ENCODE data around the gene MTSS2. TPM values are rescaled to one million over a fixed set of nuclear protein-coding genes. Genes with fewer than 3 reads are reported as not detected.
A peak's percentile ranks its signal among the peaks of the same experiment; 100 is the strongest.

MTSS2 gene
- total and polyA plus RNA-seq, 2 experiments from 2014 or later = 16.5 to 19.6 TPM

GRCh38 chr16:70642633-70643032, 43.2 kb downstream of the MTSS2 start:
- Histone ChIP-seq H3K27me3 (no peaks in the 10 kb centered on the region), H3K27ac (no peak overlapping the region), H4K20me1 (ENCODE audit: insufficient read depth, poor library complexity, severe bottlenecking) (no peaks in the 10 kb centered on the region), H3K4me2 (no peak overlapping the region), H3K9me3 (ENCODE audit: low read depth) (no peaks in the 10 kb centered on the region), H3K4me1 (ENCODE audit: insufficient read depth) (peaks cover 7% of the 10 kb centered on the region), H3K4me3 (no peak overlapping the region), H3K79me2 (no peaks in the 10 kb centered on the region), H3K9me2 (replicated peaks; ENCODE audit: insufficient read depth) (no peaks in the 10 kb centered on the region), H2AFZ (no peak overlapping the region), H3K36me3 (replicated peaks; ENCODE audit: insufficient read depth, low read depth) (no peaks in the 10 kb centered on the region)
- WGBS (ENCODE audit: low lambda C conversion rate, missing lambda C conversion rate) = 93% methylated on average over 1 of the region's 1 CpG
- no peak for DNase-seq (ENCODE audit: low spot score)
- TF ChIP-seq, protein P1, sequence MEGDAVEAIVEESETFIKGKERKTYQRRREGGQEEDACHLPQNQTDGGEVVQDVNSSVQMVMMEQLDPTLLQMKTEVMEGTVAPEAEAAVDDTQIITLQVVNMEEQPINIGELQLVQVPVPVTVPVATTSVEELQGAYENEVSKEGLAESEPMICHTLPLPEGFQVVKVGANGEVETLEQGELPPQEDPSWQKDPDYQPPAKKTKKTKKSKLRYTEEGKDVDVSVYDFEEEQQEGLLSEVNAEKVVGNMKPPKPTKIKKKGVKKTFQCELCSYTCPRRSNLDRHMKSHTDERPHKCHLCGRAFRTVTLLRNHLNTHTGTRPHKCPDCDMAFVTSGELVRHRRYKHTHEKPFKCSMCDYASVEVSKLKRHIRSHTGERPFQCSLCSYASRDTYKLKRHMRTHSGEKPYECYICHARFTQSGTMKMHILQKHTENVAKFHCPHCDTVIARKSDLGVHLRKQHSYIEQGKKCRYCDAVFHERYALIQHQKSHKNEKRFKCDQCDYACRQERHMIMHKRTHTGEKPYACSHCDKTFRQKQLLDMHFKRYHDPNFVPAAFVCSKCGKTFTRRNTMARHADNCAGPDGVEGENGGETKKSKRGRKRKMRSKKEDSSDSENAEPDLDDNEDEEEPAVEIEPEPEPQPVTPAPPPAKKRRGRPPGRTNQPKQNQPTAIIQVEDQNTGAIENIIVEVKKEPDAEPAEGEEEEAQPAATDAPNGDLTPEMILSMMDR (IDR thresholded peaks at IDR 0.05; ENCODE audit: poor library complexity) = no peak
- TF ChIP-seq EZH2 (IDR thresholded peaks at IDR 0.05; ENCODE audit: borderline replicate concordance) (no peak), EZH2phosphoT487 (IDR thresholded peaks at IDR 0.05; ENCODE audit: low read depth, severe bottlenecking, unreplicated experiment) (no peak)

DNA sequence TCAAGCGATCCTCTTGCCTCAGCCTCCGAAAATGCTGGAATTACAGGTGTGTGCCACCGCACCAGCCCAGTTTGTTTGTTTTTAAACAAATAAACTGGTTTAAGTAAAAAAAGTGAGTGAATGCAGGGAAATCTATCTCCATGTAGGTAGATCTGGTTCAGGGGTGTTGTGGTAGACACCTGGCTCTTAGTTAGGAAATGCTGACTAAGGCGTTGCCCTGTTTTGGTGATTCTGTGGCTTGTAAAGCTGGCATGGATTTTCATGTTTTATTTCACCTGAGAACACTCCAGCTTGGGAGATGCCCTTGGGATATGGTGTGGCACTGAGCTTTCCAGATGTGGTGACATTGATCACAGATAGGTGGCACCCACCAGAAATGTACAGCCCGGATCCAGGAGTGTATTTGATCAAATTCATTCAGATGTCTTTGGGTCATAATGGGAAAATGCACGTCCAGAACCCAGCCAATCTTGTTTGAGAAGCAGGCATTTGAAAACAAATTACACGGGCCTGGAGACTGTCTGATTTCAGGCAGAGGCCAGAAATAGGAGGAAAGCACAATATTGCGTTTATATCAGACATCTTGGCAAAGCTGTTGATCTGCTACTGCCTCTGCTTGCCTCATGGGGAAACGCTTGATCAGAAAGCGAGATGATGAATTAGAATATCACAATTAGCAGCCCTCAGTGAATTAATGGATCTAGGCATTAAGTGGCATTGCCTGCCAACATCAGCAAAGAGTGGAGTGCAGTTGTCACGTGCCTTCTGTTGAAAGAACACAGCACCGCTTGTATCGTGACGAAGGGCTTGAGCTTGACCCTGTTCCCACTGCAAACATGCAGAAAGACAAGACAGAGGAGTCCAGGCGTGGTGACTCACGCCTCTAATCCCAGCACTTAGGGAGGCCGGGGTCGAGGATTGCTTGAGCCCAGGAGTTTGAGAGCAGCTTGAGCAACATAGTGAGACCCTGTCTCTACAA, 46.8 kb downstream of the MTSS2 start:
- Histone ChIP-seq H3K79me2 (no peaks in the 10 kb centered on the region), H3K27me3 (no peaks in the 10 kb centered on the region), H3K27ac (peak overlapping the region; percentile 56), H3K36me3 (replicated peaks; ENCODE audit: insufficient read depth, low read depth) (no peaks in the 10 kb centered on the region), H3K4me1 (ENCODE audit: insufficient read depth) (peaks cover 7% of the 10 kb centered on the region), H2AFZ (no peak overlapping the region), H3K9me3 (ENCODE audit: low read depth) (no peaks in the 10 kb centered on the region), H3K4me3 (no peak overlapping the region), H3K4me2 (peak overlapping the region; percentile 54), H4K20me1 (ENCODE audit: insufficient read depth, poor library complexity, severe bottlenecking) (no peaks in the 10 kb centered on the region), H3K9me2 (replicated peaks; ENCODE audit: insufficient read depth) (no peaks in the 10 kb centered on the region)
- 42% methylated on average over 18 of the region's 18 CpGs for WGBS (ENCODE audit: low lambda C conversion rate, missing lambda C conversion rate)
- TF ChIP-seq EZH2 (IDR thresholded peaks at IDR 0.05; ENCODE audit: borderline replicate concordance) (no peak), EZH2phosphoT487 (IDR thresholded peaks at IDR 0.05; ENCODE audit: low read depth, severe bottlenecking, unreplicated experiment) (no peak)
- TF ChIP-seq, protein P1 (IDR thresholded peaks at IDR 0.05; ENCODE audit: poor library complexity) = no peak
- DNase-seq (ENCODE audit: low spot score) = peak; percentile 71

Other genes with a start within 250 kb of the MTSS2 start
- 24.2 and 29.2 TPM in 2 replicates for gene ST3GAL2, start 247.0 kb downstream of the MTSS2 start, total RNA-seq
- gene ST3GAL2, start 247.0 kb downstream of the MTSS2 start, polyA plus RNA-seq = 20.8 and 25.6 TPM in 2 replicates
- 13.3 and 25.9 TPM in 2 replicates for gene FCSK, start 231.5 kb downstream of the MTSS2 start, total RNA-seq
- 12.1 and 15.7 TPM in 2 replicates for gene FCSK, start 231.5 kb downstream of the MTSS2 start, polyA plus RNA-seq
- gene COG4, start 162.5 kb downstream of the MTSS2 start, total RNA-seq = 45.9 and 52.9 TPM in 2 replicates
- gene COG4, start 162.5 kb downstream of the MTSS2 start, polyA plus RNA-seq = 35.3 and 48.9 TPM in 2 replicates
- 112 and 147 TPM in 2 replicates for gene SF3B3, start 162.2 kb downstream of the MTSS2 start, total RNA-seq
- gene SF3B3, start 162.2 kb downstream of the MTSS2 start, polyA plus RNA-seq = 165 and 171 TPM in 2 replicates
- 2.2 TPM in 2 replicates for gene IL34, start 39.5 kb downstream of the MTSS2 start, total RNA-seq
- 0.48 and 2.6 TPM in 2 replicates for gene IL34, start 39.5 kb downstream of the MTSS2 start, polyA plus RNA-seq
- 34.5 and 35.8 TPM in 2 replicates for gene VAC14, start 115.1 kb upstream of the MTSS2 start, total RNA-seq
- gene VAC14, start 115.1 kb upstream of the MTSS2 start, polyA plus RNA-seq = 49.4 and 51.4 TPM in 2 replicates

All from hepatocyte (in vitro differentiated cells).